ENCODE measurements around the gene HNRNPH3. TPM values are rescaled to one million over a fixed set of nuclear protein-coding genes. Genes with fewer than 3 reads are reported as not detected.
"Not testable (repeated sequence)": the region's sequence is repeated elsewhere in the genome, so short reads cannot be mapped to it uniquely, and the experiment has no call there.

HNRNPH3 gene, protein sequence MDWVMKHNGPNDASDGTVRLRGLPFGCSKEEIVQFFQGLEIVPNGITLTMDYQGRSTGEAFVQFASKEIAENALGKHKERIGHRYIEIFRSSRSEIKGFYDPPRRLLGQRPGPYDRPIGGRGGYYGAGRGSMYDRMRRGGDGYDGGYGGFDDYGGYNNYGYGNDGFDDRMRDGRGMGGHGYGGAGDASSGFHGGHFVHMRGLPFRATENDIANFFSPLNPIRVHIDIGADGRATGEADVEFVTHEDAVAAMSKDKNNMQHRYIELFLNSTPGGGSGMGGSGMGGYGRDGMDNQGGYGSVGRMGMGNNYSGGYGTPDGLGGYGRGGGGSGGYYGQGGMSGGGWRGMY
- total RNA-seq = 122 and 125 TPM in 2 replicates

DNA sequence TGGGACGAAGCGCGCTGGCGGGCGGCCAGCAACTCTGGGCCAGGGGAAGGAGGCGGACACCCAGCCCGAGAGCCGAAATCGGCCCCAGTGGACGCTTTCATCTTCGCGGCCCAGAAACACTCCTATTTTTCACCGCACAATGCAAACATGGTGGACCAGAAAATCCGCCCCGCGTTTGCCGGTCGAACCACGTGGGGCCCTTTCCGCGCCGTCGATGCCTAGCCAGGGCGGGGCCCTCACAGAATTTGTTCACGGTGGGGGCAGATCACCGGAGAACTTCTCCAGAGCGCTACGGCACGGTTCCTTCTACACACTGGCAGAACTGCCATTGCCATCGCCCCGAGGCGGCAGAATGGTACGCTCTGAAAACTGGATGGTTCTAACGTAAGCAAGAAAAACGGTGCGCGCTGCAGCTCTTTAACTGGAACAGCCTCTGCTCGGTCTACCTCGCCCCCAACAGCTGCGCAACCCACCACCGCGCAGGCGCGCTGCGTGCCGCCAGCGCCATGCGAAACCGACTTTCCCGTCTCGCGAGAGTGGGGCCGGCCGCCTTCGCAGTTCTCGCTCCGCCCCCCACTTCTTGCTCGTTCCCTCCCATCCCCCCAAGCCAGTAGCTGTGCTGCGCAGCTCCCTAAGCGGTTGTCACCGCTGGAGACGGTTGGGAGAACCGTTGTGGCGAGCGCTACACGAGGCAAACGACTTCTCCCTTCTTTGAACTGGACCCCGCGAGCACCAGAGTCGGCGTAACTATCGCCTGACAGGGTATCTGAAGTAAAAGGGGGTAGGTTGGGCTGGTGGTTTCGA is at the start of gene HNRNPH3:
HNRNPH3 (plus strand) TSS at position 610 of the 804 bp plus-strand sequence. CDS start 5,158 bp downstream, outside the sequence.
- intact Hi-C loops (cut with micrococcal nuclease) = loop anchor here (1.0 to 5.0 kb wide), 9 partner anchors 17 to 626 kb away; partner anchors contain the start of genes CCAR1, DDX21, DNA2 and HERC4

DNA sequence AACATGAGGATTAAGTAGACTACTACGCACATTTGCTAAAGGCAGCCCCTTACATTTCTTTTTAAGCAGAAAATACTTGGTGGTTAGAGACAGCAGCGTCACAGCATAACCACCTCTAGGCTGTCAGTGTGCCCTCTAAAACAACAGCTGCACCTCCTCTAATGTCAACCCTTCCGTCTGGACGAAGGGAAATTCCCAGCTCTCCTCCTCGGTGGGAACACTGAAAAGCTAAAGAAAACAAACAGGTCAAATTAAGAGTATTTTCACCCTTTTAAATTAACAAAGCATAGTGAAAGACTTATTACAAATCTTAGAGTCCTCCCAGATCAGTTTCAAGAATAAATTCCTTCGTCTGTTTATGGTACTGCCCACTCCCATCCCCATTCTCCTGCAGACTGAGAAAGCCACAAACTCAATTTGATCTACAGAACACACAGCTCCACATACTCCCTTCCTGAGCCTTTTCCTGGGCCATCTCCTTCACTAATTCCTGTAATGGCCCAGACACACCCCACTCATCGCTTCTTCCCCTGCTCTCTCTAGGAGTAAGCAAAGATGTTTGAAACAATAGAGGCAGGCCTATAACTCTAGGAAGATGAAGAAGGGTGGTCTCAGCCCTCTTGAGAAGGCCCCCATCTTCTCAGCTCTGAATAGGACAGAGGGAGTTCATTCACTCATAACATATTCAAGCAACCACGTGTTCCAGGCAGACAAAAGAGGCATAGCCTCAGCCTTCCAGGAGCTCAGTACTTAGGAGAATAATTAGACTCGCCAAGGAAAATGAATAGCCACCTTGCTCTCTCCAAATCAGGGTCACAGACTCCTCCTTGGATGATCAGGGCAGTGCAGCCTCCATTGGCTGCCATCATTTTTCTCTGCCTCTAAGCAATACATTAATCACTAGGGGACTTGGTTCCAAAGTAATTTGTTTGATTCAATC is 47.5 kb upstream of the HNRNPH3 start:
- intact Hi-C loops (cut with micrococcal nuclease) = loop anchor here (5.0 kb wide), 1 partner anchor 72 kb away; no protein-coding TSS in a partner anchor

DNA sequence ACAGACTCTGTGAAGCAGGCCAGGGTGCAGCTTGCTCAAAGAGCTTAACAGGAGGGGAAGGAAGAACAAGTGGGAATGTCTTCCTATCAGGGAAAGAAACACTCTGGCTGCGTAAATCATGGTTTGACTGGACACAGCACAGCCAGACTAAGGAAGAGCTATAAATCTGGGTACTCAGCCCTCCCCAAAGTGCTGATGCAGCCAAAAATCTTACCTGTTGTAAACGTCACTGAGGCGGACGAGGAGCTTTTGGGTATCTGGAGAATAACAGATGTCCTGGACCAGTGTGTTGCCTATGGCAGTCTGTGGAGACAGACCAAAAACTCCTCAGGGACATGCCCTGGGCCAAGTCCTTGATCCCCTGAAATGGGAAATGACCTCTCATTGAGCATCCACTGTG is 43.1 kb upstream of the HNRNPH3 start:
- intact Hi-C loops (cut with micrococcal nuclease) = loop anchor here (5.0 kb wide), 1 partner anchor 76 kb away; no protein-coding TSS in a partner anchor

DNA sequence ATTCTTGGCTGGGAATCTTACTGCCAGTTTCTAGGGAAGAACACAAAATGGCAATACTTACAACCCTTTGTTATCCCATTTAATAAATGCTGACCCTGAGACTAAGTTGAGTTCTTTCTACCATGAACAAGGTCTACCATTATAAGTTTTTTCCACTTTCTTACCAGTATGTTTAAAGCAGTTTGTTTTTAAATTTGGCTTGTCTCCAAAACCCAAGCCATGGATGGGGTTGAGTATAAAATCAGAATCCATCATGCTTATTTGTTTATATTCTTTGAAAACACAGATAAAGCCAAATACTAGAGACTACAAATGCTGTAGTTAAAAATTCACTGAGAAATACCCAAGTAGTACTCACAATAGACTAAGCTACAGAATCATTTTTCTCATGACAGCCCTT is 41.1 kb upstream of the HNRNPH3 start:
- intact Hi-C loops (cut with micrococcal nuclease) = no loop called here

DNA sequence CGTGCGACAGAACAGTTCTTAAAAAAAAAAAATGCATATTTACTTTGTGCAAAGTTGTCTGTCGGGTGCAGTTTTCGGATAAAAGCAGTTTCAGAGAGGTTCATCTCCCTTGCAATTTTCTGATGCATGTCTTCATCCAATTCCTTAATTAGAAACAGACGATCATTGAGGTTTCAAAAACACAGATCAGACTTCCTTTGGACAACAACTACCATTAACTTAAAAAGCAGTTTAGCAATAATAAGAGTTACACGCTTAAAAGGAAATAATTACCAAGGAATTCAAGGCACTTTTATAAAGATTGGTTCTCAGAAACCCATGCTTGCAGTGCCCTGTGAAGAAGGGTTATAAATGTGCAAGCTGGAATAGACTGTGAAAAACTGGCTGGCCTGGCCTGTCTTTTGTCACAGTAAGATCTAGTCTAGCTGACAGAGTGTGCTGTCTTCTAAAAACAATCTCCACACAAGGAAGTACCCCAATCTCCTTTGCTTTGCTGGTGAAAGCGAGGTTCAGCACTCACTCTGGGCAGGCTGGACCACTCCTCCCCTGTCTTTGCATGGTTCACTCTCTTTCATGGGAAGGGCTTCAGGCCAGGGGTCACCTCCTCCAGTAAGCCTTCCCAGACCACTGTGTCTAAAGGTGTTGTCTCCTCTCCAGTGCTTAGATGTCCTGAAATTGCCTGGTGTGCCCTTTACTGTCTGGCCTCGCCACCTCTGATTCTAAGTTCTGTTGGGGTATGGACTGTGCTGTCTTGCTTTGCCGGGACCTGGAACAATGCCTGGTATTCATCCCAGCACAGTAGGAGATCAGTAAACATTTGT is 34.8 kb upstream of the HNRNPH3 start:
- intact Hi-C loops (cut with micrococcal nuclease) = no loop called here

DNA sequence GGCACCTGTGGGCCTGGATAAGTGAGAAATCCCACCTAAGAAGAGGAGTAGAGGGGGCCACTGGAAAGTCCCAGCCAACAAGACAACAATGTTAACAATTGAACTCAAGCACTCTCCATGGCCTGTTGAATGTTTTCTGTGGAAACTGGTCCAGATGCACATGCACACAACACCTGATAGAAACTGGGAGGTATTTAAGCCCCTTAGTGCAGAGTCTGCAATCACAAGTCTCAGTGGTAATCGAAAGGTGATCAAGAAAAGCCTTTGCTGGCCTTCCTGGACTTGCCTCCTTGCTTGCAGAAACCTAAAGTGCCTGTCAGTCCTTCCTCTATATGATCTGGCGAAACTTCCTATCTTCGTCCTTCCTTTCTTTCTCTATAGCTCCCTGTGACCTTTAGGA is 30.6 kb upstream of the HNRNPH3 start:
- intact Hi-C loops (cut with micrococcal nuclease) = no loop called here

DNA sequence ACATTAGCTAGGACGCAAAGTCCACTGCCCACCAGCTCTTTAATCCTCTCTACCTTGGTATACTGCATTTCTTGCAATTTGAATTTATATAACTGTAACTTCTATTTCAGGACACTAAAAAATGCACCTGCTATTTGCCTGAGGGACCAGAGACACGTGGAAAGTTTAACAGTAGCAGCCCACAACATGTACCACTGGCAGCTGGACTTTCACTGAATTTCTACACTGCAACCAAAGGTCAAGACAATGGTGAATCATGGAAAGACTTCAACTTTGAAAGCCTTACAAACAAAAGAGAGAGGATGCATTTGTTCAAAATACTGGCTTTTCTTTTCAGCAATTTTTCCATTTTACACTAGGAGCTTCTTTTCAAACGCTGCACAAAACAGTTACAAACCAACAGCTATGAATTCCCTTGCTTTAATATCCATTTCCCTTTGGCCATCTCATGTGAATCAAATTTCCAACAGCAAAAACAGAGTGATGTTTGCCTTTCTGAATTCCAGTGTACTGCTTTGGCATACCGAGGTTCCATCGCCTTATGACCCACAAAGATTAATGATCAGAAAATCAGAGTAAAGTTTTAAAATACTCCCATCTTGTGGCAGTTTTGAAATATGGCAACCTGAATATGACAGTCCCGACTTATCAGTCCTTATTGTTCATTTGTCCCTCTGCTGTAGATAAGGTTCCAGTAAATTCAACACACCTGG is 29.9 kb upstream of the HNRNPH3 start:
- intact Hi-C loops (cut with micrococcal nuclease) = loop anchor here (1.0 to 2.0 kb wide), 3 partner anchors 89 to 514 kb away; no protein-coding TSS in a partner anchor

DNA sequence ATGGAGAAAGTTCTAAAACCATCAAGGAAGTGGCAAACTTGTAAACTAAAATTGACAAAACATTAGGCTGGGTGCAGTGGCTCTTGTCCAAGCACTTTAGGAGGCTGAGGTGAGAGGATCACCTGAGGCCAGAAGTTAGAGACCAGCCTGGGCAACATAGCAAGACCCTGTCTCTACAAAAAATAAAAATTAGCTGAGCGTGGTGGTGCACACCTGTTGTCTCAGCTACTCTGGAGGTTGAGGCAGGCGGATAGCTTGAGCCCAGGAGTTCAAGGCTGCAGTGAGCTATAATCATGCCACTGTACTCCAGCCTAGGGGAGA is 29.4 kb upstream of the HNRNPH3 start:
- intact Hi-C loops (cut with micrococcal nuclease) = loop anchor here (1.0 to 2.0 kb wide), 3 partner anchors 90 to 514 kb away; no protein-coding TSS in a partner anchor

DNA sequence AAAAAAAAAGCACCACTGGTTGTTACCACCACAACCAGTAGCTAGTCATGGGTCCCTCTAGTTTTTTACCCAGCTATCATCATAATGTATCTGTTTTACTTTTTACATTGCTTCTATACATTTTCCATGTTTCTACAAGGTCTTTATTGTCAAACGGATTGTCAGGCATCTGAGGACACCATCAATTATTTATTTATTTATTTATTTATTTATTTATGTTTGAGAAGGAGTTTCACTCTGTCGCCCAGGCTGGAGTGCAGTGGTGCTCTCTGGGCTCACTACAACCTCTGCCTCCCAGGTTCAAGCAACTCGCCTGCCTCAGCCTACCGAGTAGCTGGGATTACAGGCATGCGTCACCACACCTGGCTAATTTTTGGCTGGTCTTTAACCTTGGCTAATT is 29.0 kb upstream of the HNRNPH3 start:
- intact Hi-C loops (cut with micrococcal nuclease) = loop anchor here (1.0 to 2.0 kb wide), 3 partner anchors 90 to 515 kb away; no protein-coding TSS in a partner anchor

DNA sequence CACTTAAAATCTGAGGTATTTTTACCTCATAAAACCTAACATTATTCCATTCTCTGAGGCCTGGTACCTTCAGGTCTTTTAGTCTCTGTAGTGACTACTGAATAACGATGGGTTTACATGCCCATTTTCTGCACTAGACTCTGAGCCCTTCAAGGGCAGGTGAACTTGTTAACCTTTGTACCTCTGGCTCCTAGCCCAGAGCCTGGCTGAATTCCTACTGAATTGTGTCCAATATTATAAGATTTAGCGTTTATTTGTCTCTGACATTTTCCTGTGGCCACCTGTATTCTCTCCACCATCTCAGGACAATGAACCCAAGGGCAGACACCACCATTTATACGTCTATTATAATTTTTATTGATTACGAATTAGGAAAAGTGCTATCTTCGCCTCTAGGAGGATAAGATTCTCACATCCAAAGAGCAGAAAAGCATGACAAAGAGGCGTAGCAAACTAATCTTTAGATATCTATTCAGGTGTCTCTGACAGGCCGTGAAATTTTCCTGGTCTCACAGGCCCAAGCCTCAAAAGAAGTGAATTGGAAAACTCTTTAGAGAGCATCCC is 27.9 kb upstream of the HNRNPH3 start:
- intact Hi-C loops (cut with micrococcal nuclease) = loop anchor here (2.0 kb wide), 1 partner anchor 91 kb away; no protein-coding TSS in a partner anchor

DNA sequence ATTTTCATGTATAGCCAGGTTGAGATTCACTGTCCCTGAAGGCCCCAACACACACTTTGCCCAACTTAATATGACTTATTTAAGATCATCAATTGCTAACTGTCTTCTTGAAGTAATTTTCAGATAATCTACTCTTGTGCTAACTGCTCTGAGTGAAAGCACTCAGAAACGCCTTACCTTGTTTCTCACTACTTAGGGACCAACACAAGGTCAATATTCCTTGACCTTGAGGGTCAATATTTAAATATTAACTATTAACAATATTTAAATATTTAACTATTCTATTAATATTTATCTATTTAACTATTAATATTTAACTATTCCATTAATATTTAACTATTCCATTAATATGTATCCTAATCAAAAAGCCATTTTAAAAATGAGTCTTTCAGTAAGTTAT is 26.0 kb upstream of the HNRNPH3 start:
- intact Hi-C loops (cut with micrococcal nuclease) = no loop called here

DNA sequence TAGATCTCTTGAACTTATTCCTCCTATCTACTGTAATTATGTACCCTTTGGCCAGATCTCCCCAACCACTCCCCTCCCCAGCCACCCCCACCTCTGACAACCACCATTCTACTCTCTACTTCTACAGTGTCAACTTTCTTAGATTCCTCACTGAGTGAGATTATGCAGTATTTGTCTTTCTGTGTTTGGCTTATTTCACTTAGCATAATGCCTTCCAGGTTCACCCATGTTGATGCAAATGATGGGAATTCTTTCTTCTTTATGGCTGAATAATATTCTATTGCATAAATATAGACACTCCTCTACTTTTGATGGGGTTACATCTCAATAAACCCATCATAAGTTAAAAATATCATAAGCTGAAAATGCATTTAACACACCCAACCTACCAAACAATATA is 21.3 kb upstream of the HNRNPH3 start:
- intact Hi-C loops (cut with micrococcal nuclease) = no loop called here

DNA sequence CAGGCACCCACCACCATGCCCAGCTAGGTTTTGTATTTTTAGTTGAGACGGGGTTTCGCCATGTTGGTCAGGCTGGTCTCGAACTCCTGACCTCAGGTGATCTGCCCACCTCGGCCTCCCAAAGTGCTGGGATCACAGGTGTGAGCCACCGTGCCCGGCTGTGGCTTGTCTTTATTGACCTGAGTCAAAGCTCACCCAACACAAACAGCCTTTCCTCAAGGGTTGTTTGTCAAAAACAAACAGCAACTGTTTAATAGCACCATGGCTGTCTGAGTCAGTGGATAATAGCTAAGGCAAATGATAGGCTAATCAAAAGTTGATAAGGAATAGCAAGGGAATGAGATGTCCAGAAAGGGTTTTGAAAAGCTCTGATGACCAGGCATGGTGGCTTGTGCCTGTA is 16.9 kb upstream of the HNRNPH3 start:
- intact Hi-C loops (cut with micrococcal nuclease) = loop anchor here (2.0 kb wide), 1 partner anchor 14 kb away; no protein-coding TSS in a partner anchor

DNA sequence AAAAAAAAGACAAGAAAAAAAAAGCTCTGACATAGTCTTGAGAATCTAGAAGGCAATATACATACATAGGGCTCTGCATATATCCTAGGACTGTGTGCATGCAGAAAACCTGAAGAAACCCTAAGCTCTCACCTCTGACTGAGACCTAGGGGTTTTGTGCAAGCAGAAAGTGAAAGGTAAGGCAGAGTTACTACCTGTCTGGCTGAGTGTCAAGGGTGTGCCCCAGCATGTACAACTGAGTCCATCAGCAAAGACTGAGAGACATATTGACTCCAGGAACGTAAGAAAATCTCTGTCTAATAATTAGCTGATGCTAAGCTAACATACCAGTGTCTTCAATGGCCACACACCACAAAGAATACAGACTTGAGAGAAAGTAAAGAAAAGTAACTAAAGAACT is 16.3 kb upstream of the HNRNPH3 start:
- intact Hi-C loops (cut with micrococcal nuclease) = loop anchor here (2.0 kb wide), 1 partner anchor 13 kb away; no protein-coding TSS in a partner anchor

DNA sequence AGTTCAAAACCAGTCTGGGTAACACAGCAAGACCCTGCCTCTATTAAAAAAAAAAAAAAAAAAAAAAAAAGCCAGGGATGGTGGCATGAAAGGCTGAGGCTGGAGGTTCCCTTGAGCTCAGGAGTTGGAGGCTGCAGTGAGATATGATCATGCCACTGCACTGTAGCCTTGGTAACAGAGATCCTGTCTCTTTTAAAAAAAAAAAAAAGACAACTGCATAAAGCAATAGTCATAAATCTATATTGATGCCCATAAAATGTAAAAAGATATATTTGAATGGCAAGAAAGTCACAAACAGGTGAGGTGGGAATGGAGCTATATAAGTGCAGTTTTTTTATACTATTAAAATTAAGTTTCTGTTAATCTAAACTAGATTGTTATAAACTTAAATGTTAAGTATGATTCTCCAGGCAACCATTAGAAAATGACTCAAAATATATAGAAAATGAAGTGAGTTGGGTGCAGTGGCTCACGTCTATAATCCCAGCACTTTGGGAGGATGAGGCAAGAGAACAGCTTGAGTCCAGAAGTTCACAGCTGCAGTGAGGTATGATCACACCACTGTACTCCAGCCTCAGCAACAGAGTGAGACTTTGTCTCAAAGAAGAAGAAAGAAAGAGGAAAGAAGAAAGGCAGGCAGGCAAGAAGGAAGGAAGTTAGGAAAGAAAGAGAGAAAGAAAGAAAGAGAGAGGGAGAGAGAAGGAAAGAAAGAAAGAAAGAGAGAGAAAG is 13.4 kb upstream of the HNRNPH3 start:
- intact Hi-C loops (cut with micrococcal nuclease) = no loop called here

DNA sequence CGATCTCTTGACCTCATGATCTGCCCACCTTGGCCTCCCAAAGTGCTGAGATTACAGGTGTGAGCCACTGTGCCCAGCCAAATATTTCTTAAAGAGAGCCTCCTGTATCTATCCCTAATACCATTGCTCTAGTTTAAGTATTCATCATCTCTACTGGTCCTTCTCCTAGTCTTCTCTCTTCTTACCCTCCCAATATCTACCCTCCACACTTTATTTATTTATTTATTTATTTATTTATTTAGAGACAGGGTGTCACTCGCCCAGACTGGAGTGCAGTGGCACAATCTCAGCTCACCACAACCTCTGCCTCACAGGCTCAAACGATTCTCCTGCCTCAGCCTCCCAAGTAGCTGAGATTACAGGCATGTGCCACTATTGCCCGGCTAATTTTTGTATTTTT is 7.5 kb upstream of the HNRNPH3 start:
- intact Hi-C loops (cut with micrococcal nuclease) = not testable (repeated sequence)

DNA sequence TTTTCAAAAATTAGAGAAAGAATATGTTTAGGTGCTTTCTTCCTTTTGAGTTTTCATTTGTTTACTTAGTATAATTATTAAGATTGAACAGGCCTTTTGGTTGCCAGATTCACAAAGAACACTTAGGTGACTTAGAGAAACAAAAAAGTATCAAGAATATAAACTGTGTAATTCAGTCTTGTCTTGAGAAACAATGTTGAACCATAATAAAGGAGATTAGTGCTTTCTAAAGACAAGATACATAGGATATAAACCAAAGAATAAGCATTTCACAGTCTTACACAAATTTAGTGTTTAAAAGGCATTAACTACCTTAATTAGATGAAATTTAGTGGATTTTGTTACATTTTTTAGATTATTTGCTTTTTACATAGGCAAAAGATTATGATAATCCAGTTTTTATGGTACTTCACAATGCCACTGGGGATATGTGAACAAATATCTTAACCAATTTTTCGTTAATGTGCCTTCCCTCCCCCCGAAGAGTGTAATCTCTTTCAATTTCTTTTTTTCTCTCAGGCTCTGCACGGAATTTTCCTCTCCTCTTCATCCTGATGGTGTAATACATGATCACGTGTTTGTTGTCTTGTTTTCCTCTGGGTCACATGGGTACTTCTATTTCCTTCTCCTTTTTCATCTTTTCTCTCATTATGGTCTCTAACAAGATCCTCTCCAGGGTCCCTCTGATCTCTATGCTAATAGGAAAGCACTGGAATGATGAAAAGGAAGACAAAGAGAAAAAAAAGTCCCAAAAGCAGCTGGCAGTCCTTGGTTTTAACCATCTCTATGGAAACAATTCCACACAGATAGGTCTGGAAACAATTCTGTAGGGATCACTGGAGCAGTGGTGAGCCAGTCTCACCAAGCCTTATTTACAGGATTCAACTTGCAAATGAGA is 3.7 kb upstream of the HNRNPH3 start:
- intact Hi-C loops (cut with micrococcal nuclease) = loop anchor here (2.0 kb wide), 1 partner anchor 13 kb away; no protein-coding TSS in a partner anchor

All from T-helper 2 cell treated with Interferon-gamma antibody and Interleukin-4, amounts not matched to agents 100 ng/mL and 5 ng/mL, for 36 hours (primary cell).